ENCODE results near the gene NR2C1.
"Not testable (repeated sequence)": the region's sequence is repeated elsewhere in the genome, so short reads cannot be mapped to it uniquely, and the experiment has no call there.

NR2C1 gene

DNA sequence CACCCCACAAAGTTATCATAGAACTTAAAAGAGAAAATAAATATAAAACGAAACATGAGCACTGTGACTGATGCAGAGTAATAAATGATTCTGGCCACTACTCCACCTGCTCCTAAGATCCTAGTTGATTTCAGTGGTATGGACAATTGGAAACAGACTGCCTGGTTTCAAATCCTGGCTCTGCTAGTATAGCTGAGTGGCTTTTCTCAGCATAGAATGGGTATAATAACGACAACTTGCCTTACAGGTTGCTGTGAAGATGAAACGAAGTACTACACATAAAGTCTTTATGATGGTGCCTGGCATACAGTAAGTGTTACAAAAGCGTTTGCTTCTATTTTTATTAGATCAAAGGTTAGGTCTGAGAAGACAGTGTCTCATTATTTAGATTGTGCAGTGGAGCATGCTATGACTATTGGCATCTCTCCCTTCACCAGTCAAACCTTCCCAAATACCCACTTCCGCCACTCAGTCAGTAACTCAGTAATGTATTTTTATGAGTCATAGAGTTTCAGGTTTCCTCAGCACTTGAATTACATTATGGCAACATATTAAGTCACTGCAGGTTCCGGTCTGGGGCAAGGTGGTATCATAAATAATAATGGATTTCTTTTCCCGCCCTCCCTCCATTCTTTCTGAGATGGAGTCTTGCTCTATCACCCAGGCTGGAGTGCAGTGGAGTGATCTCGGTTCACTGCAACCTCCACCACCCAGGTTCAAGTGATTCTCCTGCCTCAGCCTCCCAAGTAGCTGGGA lies 29.7 kb upstream of the NR2C1 start:
- TF ChIP-seq, protein P1, sequence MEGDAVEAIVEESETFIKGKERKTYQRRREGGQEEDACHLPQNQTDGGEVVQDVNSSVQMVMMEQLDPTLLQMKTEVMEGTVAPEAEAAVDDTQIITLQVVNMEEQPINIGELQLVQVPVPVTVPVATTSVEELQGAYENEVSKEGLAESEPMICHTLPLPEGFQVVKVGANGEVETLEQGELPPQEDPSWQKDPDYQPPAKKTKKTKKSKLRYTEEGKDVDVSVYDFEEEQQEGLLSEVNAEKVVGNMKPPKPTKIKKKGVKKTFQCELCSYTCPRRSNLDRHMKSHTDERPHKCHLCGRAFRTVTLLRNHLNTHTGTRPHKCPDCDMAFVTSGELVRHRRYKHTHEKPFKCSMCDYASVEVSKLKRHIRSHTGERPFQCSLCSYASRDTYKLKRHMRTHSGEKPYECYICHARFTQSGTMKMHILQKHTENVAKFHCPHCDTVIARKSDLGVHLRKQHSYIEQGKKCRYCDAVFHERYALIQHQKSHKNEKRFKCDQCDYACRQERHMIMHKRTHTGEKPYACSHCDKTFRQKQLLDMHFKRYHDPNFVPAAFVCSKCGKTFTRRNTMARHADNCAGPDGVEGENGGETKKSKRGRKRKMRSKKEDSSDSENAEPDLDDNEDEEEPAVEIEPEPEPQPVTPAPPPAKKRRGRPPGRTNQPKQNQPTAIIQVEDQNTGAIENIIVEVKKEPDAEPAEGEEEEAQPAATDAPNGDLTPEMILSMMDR (IDR thresholded peaks at IDR 0.05; ENCODE audit: insufficient read depth, low read length, missing control alignments) = no peak
- no peak for DNase-seq (ENCODE audit: low read depth, low spot score)
- no peak overlapping the region for H3K4me3 ChIP-seq (ENCODE audit: low read depth, low read length)
- ChIA-PET POLR2A (no interaction called here), CTCF (interaction anchor here (2.2 to 2.9 kb wide), 2 partner anchors 14 to 233 kb away, joined by 5 to 10 read pairs; no protein-coding TSS in a partner anchor)

DNA sequence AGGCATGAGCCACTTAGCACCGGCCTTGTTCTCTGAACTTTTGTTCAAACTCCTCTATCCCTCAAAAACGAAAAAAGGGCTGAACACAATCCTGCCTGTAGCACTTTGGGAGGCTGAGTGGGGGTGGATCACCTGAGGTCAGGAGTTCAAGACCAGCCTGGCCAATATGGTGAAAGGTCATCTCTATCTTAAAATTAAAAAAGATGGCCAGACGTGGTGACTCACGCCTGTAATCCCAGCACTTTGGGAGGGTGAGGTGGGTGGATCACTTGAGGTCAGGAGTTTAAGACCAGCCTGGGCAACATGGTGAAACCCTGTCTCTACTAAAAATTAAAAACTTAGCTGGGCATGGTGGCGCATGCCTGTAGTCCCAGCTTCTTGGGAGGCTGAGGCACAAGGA lies 28.5 kb upstream of the NR2C1 start:
- H3K4me3 ChIP-seq (ENCODE audit: low read depth, low read length); DNase-seq (ENCODE audit: low read depth, low spot score); POLR2A ChIA-PET: not testable (repeated sequence)
- CTCF ChIA-PET = interaction anchor here (2.2 to 2.9 kb wide), 2 partner anchors 15 to 234 kb away, joined by 5 to 10 read pairs; no protein-coding TSS in a partner anchor

DNA sequence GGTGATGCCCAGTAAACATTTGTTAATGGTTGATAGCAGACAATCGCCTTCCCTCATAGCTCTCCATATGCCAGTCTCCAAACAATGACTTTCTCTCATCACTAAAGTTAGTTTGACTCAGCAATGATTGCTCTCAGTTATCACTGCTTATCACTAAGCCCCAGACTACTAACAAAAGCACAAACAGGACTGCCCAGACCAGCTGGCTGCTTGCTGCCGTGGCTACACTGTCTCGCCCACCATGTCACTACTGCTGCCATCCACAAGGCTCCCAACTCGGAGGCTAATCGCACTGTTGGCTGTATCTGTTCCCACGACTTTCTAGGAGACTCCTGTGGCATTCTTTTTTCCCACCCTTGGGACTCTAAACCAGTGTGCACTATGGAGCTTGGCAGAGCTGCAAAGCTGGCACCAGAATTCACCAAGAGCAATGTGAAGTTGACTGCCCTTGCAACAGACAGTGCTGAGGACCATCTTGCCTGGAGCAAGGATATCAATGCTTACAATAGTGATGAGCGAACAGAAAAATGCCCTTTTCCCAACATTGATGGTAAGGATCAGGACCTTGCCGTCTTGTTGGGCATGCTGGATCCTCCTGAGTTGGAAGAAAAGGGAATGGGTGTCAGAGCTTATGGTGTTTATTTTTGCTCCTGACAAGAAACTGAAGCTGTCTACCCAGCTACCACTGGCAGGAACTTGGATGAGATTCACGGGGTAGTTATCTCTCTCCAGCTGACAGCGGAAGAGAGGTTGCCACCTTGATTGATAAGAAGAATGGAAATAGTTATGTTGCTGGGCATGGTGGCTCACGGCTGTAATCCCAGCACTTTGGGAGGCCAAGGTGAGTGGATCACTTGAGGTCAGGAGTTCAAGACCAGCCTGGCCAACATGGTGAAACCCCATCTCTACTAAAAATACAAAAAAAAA lies 27.1 kb upstream of the NR2C1 start:
- POLR2A ChIA-PET = interaction anchor here (0.6 kb wide), 1 partner anchor 235 kb away, joined by 3 read pairs; no protein-coding TSS in a partner anchor
- no peak for DNase-seq (ENCODE audit: low read depth, low spot score)
- TF ChIP-seq, protein P1 (IDR thresholded peaks at IDR 0.05; ENCODE audit: insufficient read depth, low read length, missing control alignments) = no peak

DNA sequence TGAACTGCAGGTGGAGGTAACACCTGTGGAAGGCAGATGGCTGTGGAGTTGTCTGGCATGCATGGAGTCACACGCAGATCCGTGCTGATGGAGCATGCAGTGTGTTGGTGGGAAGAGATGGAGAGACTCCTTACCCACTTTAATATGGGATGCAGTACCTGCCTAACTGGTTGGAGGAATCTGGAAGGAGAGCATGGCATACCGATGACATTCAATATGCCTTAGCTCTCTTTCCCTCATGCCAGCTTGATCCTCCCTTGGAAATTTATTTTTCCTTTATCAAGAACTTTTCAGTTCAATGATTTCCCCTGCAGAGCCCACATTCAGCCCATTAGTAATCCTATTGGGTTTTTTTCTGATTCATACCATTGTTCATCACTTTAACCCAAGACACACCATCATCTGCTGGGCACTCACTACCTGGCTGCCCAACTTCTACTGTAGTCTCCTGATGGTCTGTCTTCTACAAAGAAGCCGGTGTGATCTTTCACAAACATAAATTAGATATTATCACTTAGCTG lies 25.9 kb upstream of the NR2C1 start:
- ChIA-PET CTCF (interaction anchor here (2.0 kb wide), 1 partner anchor 18 kb away, joined by 6 read pairs; no protein-coding TSS in a partner anchor), POLR2A (no interaction called here)
- no peak for DNase-seq (ENCODE audit: low read depth, low spot score)
- TF ChIP-seq, protein P1 (IDR thresholded peaks at IDR 0.05; ENCODE audit: insufficient read depth, low read length, missing control alignments) = no peak
- H3K4me3 ChIP-seq (ENCODE audit: low read depth, low read length) = no peak overlapping the region

More for the DNA sequence above, 27.1 kb upstream of the NR2C1 start:
- no peak overlapping the region for H3K4me3 ChIP-seq (ENCODE audit: low read depth, low read length)
- CTCF ChIA-PET = interaction anchor here (1.0 to 2.2 kb wide), 2 partner anchors 17 to 235 kb away, joined by 5 to 9 read pairs; no protein-coding TSS in a partner anchor

DNA sequence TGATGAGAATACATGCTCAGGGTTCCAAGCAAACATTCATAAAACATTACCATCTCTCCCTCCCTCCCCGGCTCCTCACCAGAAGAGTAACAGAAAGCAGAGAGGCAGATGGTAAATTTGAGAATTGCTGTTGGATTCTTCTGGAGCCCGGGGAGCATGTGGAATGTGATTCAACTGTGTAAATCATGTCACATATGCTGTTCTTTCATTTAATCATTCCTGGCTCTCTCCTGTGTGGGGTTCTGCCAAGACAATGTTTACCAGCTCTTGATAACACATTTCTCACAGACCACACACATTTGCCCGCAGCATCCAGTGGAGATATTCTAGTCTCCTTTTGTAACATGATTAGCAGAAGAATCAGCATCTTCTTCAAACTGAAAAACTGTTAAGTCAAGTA lies 23.4 kb upstream of the NR2C1 start:
- CTCF ChIA-PET = interaction anchor here (0.6 to 0.9 kb wide), 2 partner anchors 21 to 239 kb away, joined by 3 read pairs; no protein-coding TSS in a partner anchor
- no peak for DNase-seq (ENCODE audit: low read depth, low spot score)
- TF ChIP-seq, protein P1 (IDR thresholded peaks at IDR 0.05; ENCODE audit: insufficient read depth, low read length, missing control alignments) = no peak
- no peak overlapping the region for H3K4me3 ChIP-seq (ENCODE audit: low read depth, low read length)
- POLR2A ChIA-PET = no interaction called here

DNA sequence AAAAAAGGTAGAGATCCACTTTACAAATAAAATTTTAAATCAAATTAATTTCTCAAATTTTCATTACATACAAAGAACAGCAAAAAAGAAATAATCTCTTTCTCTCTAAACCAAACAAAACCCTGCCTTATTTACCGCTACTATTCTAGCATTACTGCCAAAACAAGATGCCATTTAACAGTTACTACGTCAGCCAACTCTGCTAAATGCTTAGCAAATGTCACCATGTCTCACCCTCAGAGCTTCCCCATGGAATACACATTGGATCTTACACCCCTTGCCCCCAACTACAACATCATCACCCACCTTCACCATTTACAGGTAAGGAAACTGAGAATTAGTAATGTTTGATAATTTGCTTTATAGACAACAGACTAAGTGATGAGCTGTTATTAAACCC lies 23.0 kb upstream of the NR2C1 start:
- H3K4me3 ChIP-seq (ENCODE audit: low read depth, low read length) = no peak overlapping the region
- POLR2A ChIA-PET = no interaction called here
- DNase-seq (ENCODE audit: low read depth, low spot score) = no peak
- TF ChIP-seq, protein P1 (IDR thresholded peaks at IDR 0.05; ENCODE audit: insufficient read depth, low read length, missing control alignments) = no peak
- CTCF ChIA-PET = interaction anchor here (0.6 to 0.9 kb wide), 2 partner anchors 21 to 240 kb away, joined by 3 read pairs; no protein-coding TSS in a partner anchor

DNA sequence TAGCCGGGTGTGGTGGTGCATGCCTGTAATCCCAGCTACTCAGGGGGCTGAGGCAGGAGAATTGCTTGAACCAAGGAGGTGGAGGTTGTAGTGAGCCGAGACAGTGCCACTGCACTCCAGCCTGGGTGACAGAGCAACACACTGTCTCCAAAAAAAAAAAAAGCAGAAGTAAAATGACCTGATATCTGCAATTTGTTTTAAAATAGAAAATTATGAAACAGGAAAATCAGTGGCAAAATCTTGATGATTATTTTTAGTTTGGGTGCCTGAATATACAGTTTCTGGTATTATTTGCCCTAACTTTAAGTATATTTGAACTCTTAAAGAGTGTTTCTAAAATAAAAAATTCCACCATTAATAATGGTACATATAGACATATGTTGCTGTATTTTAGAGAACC lies 22.4 kb upstream of the NR2C1 start:
- H3K4me3 ChIP-seq (ENCODE audit: low read depth, low read length); POLR2A ChIA-PET; DNase-seq (ENCODE audit: low read depth, low spot score); CTCF ChIA-PET: not testable (repeated sequence)

Measured in AG04449 (cell line).